Measurements from ENCODE around the gene GP9.

DNA sequence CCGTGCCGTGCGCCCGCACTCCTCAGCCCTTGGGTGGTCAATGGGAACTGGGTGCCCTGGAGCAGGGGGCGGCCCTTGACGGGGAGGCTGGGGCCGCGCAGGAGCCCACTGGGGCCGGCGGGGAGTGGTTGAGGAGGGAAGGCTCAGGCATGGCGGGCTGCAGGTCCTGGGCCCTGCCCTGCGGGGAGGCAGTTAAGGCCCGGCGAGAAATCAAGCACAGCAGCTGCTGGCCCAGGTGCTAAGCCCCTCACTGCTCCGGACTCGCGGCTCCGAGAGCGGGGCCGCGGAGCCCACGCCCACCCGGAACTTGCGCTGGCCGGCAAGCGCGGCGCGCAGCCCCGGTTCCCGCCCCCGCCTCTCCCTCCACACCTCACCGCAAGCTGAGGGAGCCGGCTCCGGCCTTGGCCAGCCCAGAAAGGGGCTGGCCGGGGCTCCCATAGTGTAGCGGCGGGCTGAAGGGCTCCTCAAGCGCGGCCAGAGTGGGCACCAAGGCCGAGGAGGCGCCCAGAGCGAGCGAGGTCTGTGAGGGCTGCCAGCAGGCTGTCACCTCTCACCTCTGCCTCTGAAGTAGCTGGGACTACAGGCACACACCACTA, 7.8 kb downstream of the GP9 start:
- TF ChIP-seq CTCF (IDR thresholded peaks at IDR 0.05): no peak
- no peak for TF ChIP-seq POLR2A (IDR thresholded peaks at IDR 0.05)
